Heart right ventricle (tissue), 16 donors: ENCODE measurements around the gene RPA1. TPM values are rescaled to one million over a fixed set of nuclear protein-coding genes. Genes with fewer than 3 reads are reported as not detected.
"Not testable (repeated sequence)": the region's sequence is repeated elsewhere in the genome, so short reads cannot be mapped to it uniquely, and the experiment has no call there.

Source experiments
- ATAC-seq, 8 donors: fragments of 200-7000 bp; cut with Tn5 transposase; one replicate each; pipeline ENCODE4 v1.9.1; 2020; ENCODE audit warnings: mild to moderate bottlenecking in 8 of 8, moderate library complexity in 8 of 8, moderate number of reproducible peaks in 1 of 8
- DNase-seq, 2 donors: peaks; one replicate each; pipeline ENCODE4 v3.0.0-alpha.2; 2020
- H3K27ac ChIP-seq, 10 donors: fragments of 200-600 bp; sonication (generic) in 2 of 10; one replicate each; pipeline versions ENCODE4 v1.5.0 to v1.8.0; 2020 to 2022; ENCODE audit warnings: mild to moderate bottlenecking in 3 of 10
- H3K27me3 ChIP-seq, 7 donors: fragments of 200-600 bp; one replicate each; pipeline ENCODE4 v1.8.0; 2021 to 2022; ENCODE audit warnings: mild to moderate bottlenecking in 2 of 7
- H3K36me3 ChIP-seq, 9 donors: fragments of 200-600 bp; sonication (generic) in 1 of 9; one replicate each; pipeline versions ENCODE4 v1.5.0 to v1.8.0; 2020 to 2022; ENCODE audit warnings: mild to moderate bottlenecking in 2 of 9
- H3K4me1 ChIP-seq, 9 donors: fragments of 200-600 bp; sonication (generic) in 1 of 9; one replicate each; pipeline versions ENCODE4 v1.5.0 to v1.8.0; 2020 to 2022; ENCODE audit warnings: mild to moderate bottlenecking in 4 of 9
- H3K4me3 ChIP-seq, 10 donors: fragments of 200-600 bp; sonication (generic) in 2 of 10; one replicate each; pipeline versions ENCODE4 v1.5.0 to v1.8.0; 2020 to 2022; ENCODE audit warnings: mild to moderate bottlenecking in 7 of 10, moderate library complexity in 2 of 10
- H3K9me3 ChIP-seq, 11 donors: fragments of 200-600 bp in 10 of 11; sonication (generic) in 2 of 11; one replicate each; pipeline versions ENCODE4 v1.5.0 to v1.8.0; 2013 to 2022; ENCODE audit warnings: mild to moderate bottlenecking in 2 of 11, control low read depth in 1 of 11, moderate library complexity in 1 of 11
- CTCF ChIP-seq, 9 donors: fragments of 200-600 bp; sonication (generic) in 2 of 9; IDR thresholded peaks; one replicate each; pipeline versions ENCODE4 v1.5.0 to v1.8.0; 2021 to 2022; ENCODE audit warnings: antibody characterized with exemption in 9 of 9, mild to moderate bottlenecking in 5 of 9, moderate library complexity in 1 of 9
- WGBS, 2 donors: extraction: QIAGEN DNeasy Blood & Tissue Kit; methylation state at CpG; one replicate each; pipeline ENCODE4 v1.1.7; 2013; ENCODE audit warnings: inconsistent platforms in 1 of 2; 5-methylcytosine and 5-hydroxymethylcytosine counted together
- intact Hi-C, 10 donors: fragments of 100-400 bp; cut with DNase I; formaldehyde crosslinking; loops; one replicate each; pipeline versions ENCODE4 v1.11.1 to v1.14.2; 2022
- polyA plus RNA-seq, 2 donors: library from polyadenylated mRNA; stranded (reverse); fragments of 200-250 nt; gene quantifications; one replicate each; pipeline ENCODE4 v1.2.3, GENCODE V29; 2013
- total RNA-seq, 10 donors: library from RNA; stranded (reverse); fragmentation: NEBNext Ultra II Directional in 3 of 10; extraction: Animal tissue kit (Norgen Biotek cat#: 25700) in 3 of 10; gene quantifications; one replicate each; pipeline versions ENCODE4 v1.2.1 to v1.2.4, GENCODE V29; 2021 to 2023
- donor health status: Arrhythmogenic right ventricular cardiomyopathy.
- donor health status: ischemic (EF 13 %, LVEDD 7.1; RV severe dilation, severe dysfunction).
- donor health status: healthy with polysubstance abuse.
- donor health status: DM: no; HTN: yes; CAD: no.
- donor health status: DM: no; HTN: no; CAD: no.
- donor health status: ischemic (EF 25% LVEDD 6.9; RV normal size, moderate dysfunction).
- donor health status: ischemic (EF 25% LVEDD 5.7; RV mildly dilated, moderate dysfunction).
- donor health status: healthy.
- donor health status: DM: yes; HTN: yes; CAD: no.
- donor health status: Ischemic cardiomyopathy.
- donor health status: ischemic (EF 35%, LVEDD 5.7; RV mildly dilated, moderate dysfunction).
- donor health status: nonischemic (EF 11% LVEDD 7.7; RV severe dilation, severe dysfunction).
- donor health status: DM: yes; HTN: yes; CAD: no.
- donor health status: PGD.
- donor health status: ischemic (EF 29% LVEDD 5.4; RV normal size, mild dysfunction).
- donor health status: nonischemic (EF 23%, LVEDD 6.1; RV moderate dilation, normal function).

Gene RPA1
- total and polyA plus RNA-seq, 12 donors = 7.2 to 96.6 (median 65.9) TPM

- Histone ChIP-seq H3K4me3 (no peak overlapping the region), H3K27ac (no peak overlapping the region), H3K27me3 (no peaks in the 10 kb centered on the region), H3K4me1 (no peaks in the 10 kb centered on the region), H3K36me3 (peaks cover 0 to 100% (median 54%) of the 10 kb centered on the region in 9 donors), H3K9me3 (no peaks in the 10 kb centered on the region)
- intact Hi-C loops = no loop called here
- DNase-seq (no peak), ATAC-seq (no peak)
- WGBS, 2 donors = 94 to 95% methylated on average over 7 of the region's 7 CpGs
- TF ChIP-seq CTCF (IDR thresholded peaks at IDR 0.05) = no peak
Observed at GRCh38 chr17:1894753-1895339, 65.0 kb downstream of the RPA1 start.

- intact Hi-C loops, H3K27ac ChIP-seq, H3K27me3 ChIP-seq, ATAC-seq, H3K9me3 ChIP-seq, H3K4me3 ChIP-seq, H3K4me1 ChIP-seq, DNase-seq: not testable (repeated sequence)
- 94 to 95% methylated on average over 11 of the region's 11 CpGs for WGBS, 2 donors
- H3K36me3 ChIP-seq = peaks cover 0 to 97% (median 51%) of the 10 kb centered on the region in 9 donors
Observed at GRCh38 chr17:1895479-1895878, 65.7 kb downstream of the RPA1 start.

- intact Hi-C loops = no loop called here
- Histone ChIP-seq H3K27me3 (no peaks in the 10 kb centered on the region), H3K4me3 (no peak overlapping the region), H3K36me3 (peaks cover 0 to 87% (median 50%) of the 10 kb centered on the region in 9 donors), H3K27ac (no peak overlapping the region), H3K4me1 (no peaks in the 10 kb centered on the region), H3K9me3 (no peaks in the 10 kb centered on the region)
- TF ChIP-seq CTCF (IDR thresholded peaks at IDR 0.05) = no peak
- ATAC-seq = no peak
- DNase-seq = no peak
- 92% methylated on average over 25 of the region's 25 CpGs for WGBS, 2 donors
Observed at GRCh38 chr17:1896243-1897104, 66.7 kb downstream of the RPA1 start.

- Histone ChIP-seq H3K36me3 (peaks cover 0 to 80% (median 45%) of the 10 kb centered on the region in 9 donors), H3K27me3 (no peaks in the 10 kb centered on the region), H3K9me3 (no peaks in the 10 kb centered on the region), H3K4me3 (no peak overlapping the region), H3K4me1 (no peaks in the 10 kb centered on the region), H3K27ac (no peak overlapping the region)
- 85 to 96% methylated on average over 18 of the region's 18 CpGs for WGBS, 2 donors
- intact Hi-C loops = no loop called here
- DNase-seq (no peak), ATAC-seq (no peak)
- TF ChIP-seq CTCF (IDR thresholded peaks at IDR 0.05) = no peak
Observed at GRCh38 chr17:1897105-1897656, 67.4 kb downstream of the RPA1 start.
